Hepatocyte (in vitro differentiated cells): Measurements from ENCODE around the gene GPC5.

ENCODE experiments used
- EZH2 ChIP-seq: fragments of 200-600 bp; sonication (generic); IDR thresholded peaks from 2 replicates; pipeline ENCODE4 v1.6.1; 2016; ENCODE audit warnings: antibody characterized with exemption, mild to moderate bottlenecking, borderline replicate concordance
- EZH2phosphoT487 ChIP-seq: fragments of 200-600 bp; sonication (generic); IDR thresholded peaks from one replicate; pipeline ENCODE4 v1.6.1; 2018; ENCODE audit warnings: antibody characterized with exemption, mild to moderate bottlenecking, low read depth, moderate library complexity; ENCODE audit not compliant: unreplicated experiment, severe bottlenecking
- TF ChIP-seq, protein P1 (sequence below): fragments of 200-600 bp; sonication (generic); IDR thresholded peaks from 2 replicates; pipeline ENCODE4 v1.5.1; 2016; ENCODE audit warnings: antibody characterized with exemption, mild to moderate bottlenecking; ENCODE audit not compliant: poor library complexity

DNA sequence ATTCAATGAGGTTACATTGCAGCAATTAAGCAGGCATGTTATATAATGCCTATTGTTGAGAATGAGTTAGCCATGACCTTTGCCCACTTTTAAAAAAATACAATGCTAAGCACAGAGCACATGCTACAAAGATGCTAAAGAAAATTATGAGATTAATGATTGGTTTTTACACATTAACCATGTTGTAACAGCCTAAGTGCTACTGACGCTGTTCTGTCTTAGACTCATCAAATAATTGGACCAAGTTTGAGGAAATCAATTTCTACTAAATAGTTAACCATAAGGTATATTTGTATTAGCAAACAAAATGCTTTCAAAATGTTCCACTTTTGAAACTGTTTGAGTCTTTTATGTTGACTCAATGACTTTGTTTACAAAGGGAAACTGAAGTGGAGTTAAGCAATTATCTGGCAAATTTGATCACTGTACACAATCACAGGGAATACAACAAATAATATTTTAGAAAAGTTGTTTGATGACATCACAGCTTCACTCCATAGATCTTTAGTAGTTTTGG, 36.6 kb upstream of the GPC5 start:
- TF ChIP-seq, protein P1, sequence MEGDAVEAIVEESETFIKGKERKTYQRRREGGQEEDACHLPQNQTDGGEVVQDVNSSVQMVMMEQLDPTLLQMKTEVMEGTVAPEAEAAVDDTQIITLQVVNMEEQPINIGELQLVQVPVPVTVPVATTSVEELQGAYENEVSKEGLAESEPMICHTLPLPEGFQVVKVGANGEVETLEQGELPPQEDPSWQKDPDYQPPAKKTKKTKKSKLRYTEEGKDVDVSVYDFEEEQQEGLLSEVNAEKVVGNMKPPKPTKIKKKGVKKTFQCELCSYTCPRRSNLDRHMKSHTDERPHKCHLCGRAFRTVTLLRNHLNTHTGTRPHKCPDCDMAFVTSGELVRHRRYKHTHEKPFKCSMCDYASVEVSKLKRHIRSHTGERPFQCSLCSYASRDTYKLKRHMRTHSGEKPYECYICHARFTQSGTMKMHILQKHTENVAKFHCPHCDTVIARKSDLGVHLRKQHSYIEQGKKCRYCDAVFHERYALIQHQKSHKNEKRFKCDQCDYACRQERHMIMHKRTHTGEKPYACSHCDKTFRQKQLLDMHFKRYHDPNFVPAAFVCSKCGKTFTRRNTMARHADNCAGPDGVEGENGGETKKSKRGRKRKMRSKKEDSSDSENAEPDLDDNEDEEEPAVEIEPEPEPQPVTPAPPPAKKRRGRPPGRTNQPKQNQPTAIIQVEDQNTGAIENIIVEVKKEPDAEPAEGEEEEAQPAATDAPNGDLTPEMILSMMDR: no peak
- TF ChIP-seq EZH2 (no peak), EZH2phosphoT487 (no peak)
